ENCODE data around the gene FRYL.
"Not testable (repeated sequence)": the region's sequence is repeated elsewhere in the genome, so short reads cannot be mapped to it uniquely, and the experiment has no call there.

The FRYL gene

GRCh38 chr4:48727666-48728459 is 52.2 kb downstream of the FRYL start:
- H3K9me3 Mint-ChIP-seq: peaks cover 37% of the 10 kb centered on the region
- H3K27ac Mint-ChIP-seq: no peak overlapping the region
- no peaks in the 10 kb centered on the region for H3K27me3 Mint-ChIP-seq (ENCODE audit: low read depth)
- peaks cover 11% of the 10 kb centered on the region for H3K4me1 Mint-ChIP-seq
- H3K4me3 Mint-ChIP-seq: no peak overlapping the region
- H3K36me3 Mint-ChIP-seq (ENCODE audit: low read depth): peaks cover 53% of the 10 kb centered on the region
- TF ChIP-seq, protein P1, sequence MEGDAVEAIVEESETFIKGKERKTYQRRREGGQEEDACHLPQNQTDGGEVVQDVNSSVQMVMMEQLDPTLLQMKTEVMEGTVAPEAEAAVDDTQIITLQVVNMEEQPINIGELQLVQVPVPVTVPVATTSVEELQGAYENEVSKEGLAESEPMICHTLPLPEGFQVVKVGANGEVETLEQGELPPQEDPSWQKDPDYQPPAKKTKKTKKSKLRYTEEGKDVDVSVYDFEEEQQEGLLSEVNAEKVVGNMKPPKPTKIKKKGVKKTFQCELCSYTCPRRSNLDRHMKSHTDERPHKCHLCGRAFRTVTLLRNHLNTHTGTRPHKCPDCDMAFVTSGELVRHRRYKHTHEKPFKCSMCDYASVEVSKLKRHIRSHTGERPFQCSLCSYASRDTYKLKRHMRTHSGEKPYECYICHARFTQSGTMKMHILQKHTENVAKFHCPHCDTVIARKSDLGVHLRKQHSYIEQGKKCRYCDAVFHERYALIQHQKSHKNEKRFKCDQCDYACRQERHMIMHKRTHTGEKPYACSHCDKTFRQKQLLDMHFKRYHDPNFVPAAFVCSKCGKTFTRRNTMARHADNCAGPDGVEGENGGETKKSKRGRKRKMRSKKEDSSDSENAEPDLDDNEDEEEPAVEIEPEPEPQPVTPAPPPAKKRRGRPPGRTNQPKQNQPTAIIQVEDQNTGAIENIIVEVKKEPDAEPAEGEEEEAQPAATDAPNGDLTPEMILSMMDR (IDR thresholded peaks at IDR 0.05; ENCODE audit: unreplicated experiment in 3 of 3): no peak

GRCh38 chr4:48725414-48725813 is 54.7 kb downstream of the FRYL start:
- Mint-ChIP-seq H3K4me1 (peaks cover 11% of the 10 kb centered on the region), H3K4me3 (no peak overlapping the region), H3K27me3 (ENCODE audit: low read depth) (no peaks in the 10 kb centered on the region), H3K36me3 (ENCODE audit: low read depth) (peaks cover 39% of the 10 kb centered on the region), H3K9me3 (peaks cover 19% of the 10 kb centered on the region), H3K27ac (no peak overlapping the region)
- TF ChIP-seq, protein P1 (IDR thresholded peaks at IDR 0.05; ENCODE audit: unreplicated experiment in 3 of 3): no peak

DNA sequence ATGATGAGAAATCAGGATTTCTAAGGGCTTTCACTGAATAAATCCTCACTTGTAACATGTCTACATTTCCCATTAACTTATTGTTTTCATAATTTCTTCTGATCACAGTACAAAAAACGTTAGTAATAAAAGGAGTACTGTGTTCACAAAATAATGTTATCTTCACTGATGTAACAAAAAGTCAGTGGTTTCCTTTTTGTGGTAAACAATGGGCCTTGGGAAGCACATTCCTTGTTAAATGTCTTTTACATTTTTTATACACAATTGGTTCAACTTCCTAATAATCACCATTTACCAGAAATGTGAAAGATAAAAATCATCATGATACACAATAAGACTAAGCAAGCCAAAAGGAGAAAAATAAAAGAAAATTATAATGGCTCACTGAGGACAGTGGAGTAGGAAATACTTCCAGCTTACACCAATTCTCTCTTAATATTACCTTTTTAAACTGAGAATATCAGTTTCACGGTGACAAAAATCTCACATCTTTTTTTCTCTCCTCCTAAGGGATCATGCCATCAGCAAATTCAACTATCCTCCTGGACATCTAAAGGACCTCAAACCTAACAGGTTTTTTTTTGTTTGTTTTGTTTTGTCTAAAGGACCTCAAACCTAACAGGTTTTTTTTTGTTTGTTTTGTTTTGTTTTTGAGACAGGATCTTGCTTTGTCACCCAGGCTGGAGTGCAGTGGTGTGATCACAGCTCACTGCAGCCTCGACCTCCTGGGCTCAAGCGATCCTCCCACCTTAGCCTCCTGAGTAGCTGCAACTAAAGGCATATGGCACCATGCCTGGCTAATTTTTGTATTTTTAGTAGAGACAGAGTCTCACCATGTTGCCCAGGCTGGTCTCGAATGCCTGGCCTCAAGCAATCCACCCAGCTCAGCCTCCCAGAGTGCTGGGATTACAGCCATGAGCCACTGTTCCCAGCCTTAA is 57.3 kb downstream of the FRYL start:
- Mint-ChIP-seq H3K9me3 (peaks cover 9% of the 10 kb centered on the region), H3K36me3 (ENCODE audit: low read depth) (peaks cover 32% of the 10 kb centered on the region), H3K4me3 (no peak overlapping the region), H3K4me1 (peaks cover 11% of the 10 kb centered on the region), H3K27ac (no peak overlapping the region), H3K27me3 (ENCODE audit: low read depth) (no peaks in the 10 kb centered on the region)
- TF ChIP-seq, protein P1 (IDR thresholded peaks at IDR 0.05; ENCODE audit: unreplicated experiment in 3 of 3): no peak

DNA sequence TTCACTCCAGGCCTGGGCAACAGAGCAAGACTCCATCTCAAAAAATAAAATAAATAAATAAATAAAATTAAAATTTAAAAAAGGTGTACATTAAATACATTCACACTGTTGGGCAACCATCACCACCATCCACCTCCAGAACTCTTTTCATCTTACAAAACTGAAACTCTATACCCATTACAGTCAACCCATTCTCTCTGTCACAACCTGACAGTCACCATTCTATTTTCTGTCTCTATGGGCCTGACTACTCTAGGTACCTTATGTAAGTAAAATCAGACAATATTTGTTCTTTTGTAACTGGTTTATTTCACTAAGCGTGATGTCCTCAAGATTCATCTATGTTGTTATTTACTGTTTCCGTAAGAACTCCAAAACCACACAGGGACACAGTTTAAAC is 59.6 kb downstream of the FRYL start:
- no peaks in the 10 kb centered on the region for H3K27me3 Mint-ChIP-seq (ENCODE audit: low read depth)
- TF ChIP-seq, protein P1 (IDR thresholded peaks at IDR 0.05; ENCODE audit: unreplicated experiment in 3 of 3): no peak
- H3K36me3 Mint-ChIP-seq (ENCODE audit: low read depth): peaks cover 36% of the 10 kb centered on the region
- H3K27ac Mint-ChIP-seq: peak overlapping the region in 1 of 3 experiments; percentile 6
- H3K9me3 Mint-ChIP-seq: peaks cover 21% of the 10 kb centered on the region
- peaks cover under 1% of the 10 kb centered on the region for H3K4me1 Mint-ChIP-seq
- H3K4me3 Mint-ChIP-seq: no peak overlapping the region

DNA sequence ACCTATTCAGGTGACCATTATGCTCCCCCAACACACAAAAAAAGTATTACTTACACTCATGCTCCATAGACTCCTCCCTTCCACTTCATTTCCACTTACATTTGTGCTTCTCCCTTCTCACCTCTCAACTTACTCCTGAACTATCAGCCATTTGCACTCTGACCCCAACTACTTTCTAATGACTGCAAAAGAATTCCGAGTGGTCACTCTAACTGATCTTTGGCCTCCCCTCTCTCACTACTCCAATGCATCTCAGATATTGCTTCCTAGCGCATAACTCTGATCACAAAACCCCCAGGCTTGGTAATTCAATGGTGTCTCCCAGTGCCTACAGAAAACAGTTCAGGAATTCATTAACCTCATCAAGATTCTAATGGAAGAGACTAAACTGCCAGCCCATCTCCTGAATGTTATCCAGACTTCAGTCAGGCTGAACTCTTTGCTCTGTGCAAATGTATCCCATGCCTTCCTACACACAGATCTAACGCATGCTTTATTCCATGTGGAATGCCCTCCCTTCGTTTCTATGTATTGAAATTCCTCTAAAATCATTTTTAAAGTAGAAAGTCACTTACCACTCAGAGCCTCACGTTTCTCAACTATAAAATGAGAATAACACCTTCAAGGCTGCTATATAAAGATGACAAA is 61.1 kb downstream of the FRYL start:
- Mint-ChIP-seq H3K9me3 (peaks cover 21% of the 10 kb centered on the region), H3K4me3 (no peak overlapping the region), H3K27ac (peak overlapping the region in 1 of 3 experiments; percentile 39), H3K4me1 (no peaks in the 10 kb centered on the region), H3K36me3 (ENCODE audit: low read depth) (peaks cover 37% of the 10 kb centered on the region), H3K27me3 (ENCODE audit: low read depth) (no peaks in the 10 kb centered on the region)
- TF ChIP-seq, protein P1 (IDR thresholded peaks at IDR 0.05; ENCODE audit: unreplicated experiment in 3 of 3): no peak

- H3K9me3 Mint-ChIP-seq: peaks cover 39% of the 10 kb centered on the region
- H3K4me3 Mint-ChIP-seq; H3K4me1 Mint-ChIP-seq; H3K27ac Mint-ChIP-seq; H3K27me3 Mint-ChIP-seq (ENCODE audit: low read depth): not testable (repeated sequence)
- peaks cover 56% of the 10 kb centered on the region for H3K36me3 Mint-ChIP-seq (ENCODE audit: low read depth)
Measured at GRCh38 chr4:48716285-48716684, 63.8 kb downstream of the FRYL start.

All from nephron (organoid).